Transverse colon (tissue), 4 donors: ENCODE data around the gene SLC35F3. TPM values are rescaled to one million over a fixed set of nuclear protein-coding genes. Genes with fewer than 3 reads are reported as not detected.
"Not testable (repeated sequence)": the region's sequence is repeated elsewhere in the genome, so short reads cannot be mapped to it uniquely, and the experiment has no call there.

Experiments
- DNase-seq: peaks from one replicate; pipeline ENCODE4 v3.0.0-alpha.2; 2019
- H3K27ac ChIP-seq, 4 donors: fragments of 200-600 bp; sonication (generic); 2 replicates each; pipeline ENCODE4 v1.5.1; 2016 to 2018; ENCODE audit warnings: inconsistent platforms in 4 of 4
- H3K27me3 ChIP-seq: fragments of 200-600 bp; sonication (generic); 2 replicates; pipeline ENCODE4 v1.5.1; 2017; ENCODE audit warnings: inconsistent platforms
- H3K36me3 ChIP-seq, 4 donors: fragments of 200-600 bp; sonication (generic); 2 replicates each; pipeline ENCODE4 v1.5.1; 2017 to 2019; ENCODE audit warnings: inconsistent platforms in 4 of 4
- H3K4me1 ChIP-seq, 4 donors: fragments of 200-600 bp; sonication (generic); 2 replicates each; pipeline ENCODE4 v1.5.1; 2017 to 2020; ENCODE audit warnings: inconsistent platforms in 4 of 4
- H3K4me3 ChIP-seq, 4 donors: fragments of 200-600 bp; sonication (generic); 1 replicate in 1 of 4; 2 replicates in 3 of 4; pipeline versions ENCODE4 v1.5.1 to v1.6.1; 2017 to 2019; ENCODE audit warnings: inconsistent platforms in 4 of 4
- H3K9me3 ChIP-seq, 2 donors: fragments of 200-600 bp; sonication (generic); 2 replicates each; pipeline ENCODE4 v1.5.1; 2017 to 2019; ENCODE audit warnings: inconsistent platforms in 2 of 2
- EP300 ChIP-seq: sonication (generic); formaldehyde crosslinking; IDR thresholded peaks from one replicate; pipeline ENCODE4 v1.6.1; 2017; ENCODE audit warnings: antibody characterized with exemption, low read depth
- POLR2A ChIP-seq: fragments of 450-650 bp; IDR thresholded peaks from one replicate; pipeline ENCODE4 v1.6.1; 2016; ENCODE audit warnings: antibody characterized with exemption, mild to moderate bottlenecking, moderate library complexity
- POLR2AphosphoS5 ChIP-seq, 3 donors: sonication (generic); formaldehyde crosslinking; IDR thresholded peaks; one replicate each; pipeline ENCODE4 v1.6.1; 2016; ENCODE audit warnings: antibody characterized with exemption in 3 of 3
- WGBS, 2 donors: methylation state at CpG; one replicate each; pipeline ENCODE4 v1.1.5; 2018; ENCODE audit warnings: low coverage in 1 of 2; 5-methylcytosine and 5-hydroxymethylcytosine counted together
- in situ Hi-C, 4 donors: fragments of 200-750 bp; cut with MboI; loops; one replicate each; pipeline versions ENCODE4 v1.15.0 to v1.15.1; 2017; ENCODE audit warnings: low sequenced_read_pairs in 3 of 4, low pct_ligation_motif_present in 1 of 4, low pct_unique_long_range_greater_than_20kb in 1 of 4
- intact Hi-C: fragments of 100-400 bp; cut with DNase I; formaldehyde crosslinking; loops from one replicate; pipeline ENCODE4 v1.15.1; 2023; ENCODE audit warnings: low total_unique reads
- total RNA-seq, 4 donors: library from RNA; depleted of rRNA; stranded (reverse); fragments of >200 nt; gene quantifications; one replicate each; pipeline ENCODE4 v1.1.0, GENCODE V29; 2016
- TF ChIP-seq, protein P1 (sequence below), 5 experiments: fragments of 200-600 bp in 3 of 5; fragments of 450-650 bp in 2 of 5; sonication (generic) in 3 of 5; IDR thresholded peaks; 1 replicate in 2 of 5; 2 replicates in 3 of 5; pipeline ENCODE4 v1.5.1; 2016 to 2017; ENCODE audit warnings: antibody characterized with exemption in 5 of 5, inconsistent platforms in 3 of 5, mild to moderate bottlenecking in 2 of 5, moderate library complexity in 1 of 5

SLC35F3 gene
- total RNA-seq, 4 donors from 2014 or later = not detected

DNA sequence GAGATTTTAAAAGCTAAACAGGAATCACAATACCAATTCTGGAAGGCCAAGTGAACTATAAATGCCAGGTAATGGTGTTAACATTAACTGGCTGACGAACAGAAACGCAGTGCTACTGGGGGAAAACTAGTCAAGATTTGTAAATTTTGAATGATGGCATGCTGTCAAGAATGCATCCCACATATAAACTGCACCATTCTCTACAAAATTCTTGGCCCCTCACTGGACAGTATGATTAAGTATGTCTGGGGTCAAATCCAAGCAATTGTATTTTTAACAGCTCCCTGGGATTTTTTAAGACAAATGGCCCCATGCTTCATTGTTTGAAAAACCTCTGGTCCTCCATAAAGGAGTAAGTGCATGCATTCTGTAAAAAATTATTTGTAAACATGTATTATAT is 395.6 kb downstream of the SLC35F3 start:
- Histone ChIP-seq H3K27ac (no peak overlapping the region), H3K4me1 (no peaks in the 10 kb centered on the region), H3K4me3 (no peak overlapping the region), H3K27me3 (peaks cover 3% of the 10 kb centered on the region), H3K9me3 (no peaks in the 10 kb centered on the region), H3K36me3 (no peaks in the 10 kb centered on the region)
- TF ChIP-seq, protein P1, sequence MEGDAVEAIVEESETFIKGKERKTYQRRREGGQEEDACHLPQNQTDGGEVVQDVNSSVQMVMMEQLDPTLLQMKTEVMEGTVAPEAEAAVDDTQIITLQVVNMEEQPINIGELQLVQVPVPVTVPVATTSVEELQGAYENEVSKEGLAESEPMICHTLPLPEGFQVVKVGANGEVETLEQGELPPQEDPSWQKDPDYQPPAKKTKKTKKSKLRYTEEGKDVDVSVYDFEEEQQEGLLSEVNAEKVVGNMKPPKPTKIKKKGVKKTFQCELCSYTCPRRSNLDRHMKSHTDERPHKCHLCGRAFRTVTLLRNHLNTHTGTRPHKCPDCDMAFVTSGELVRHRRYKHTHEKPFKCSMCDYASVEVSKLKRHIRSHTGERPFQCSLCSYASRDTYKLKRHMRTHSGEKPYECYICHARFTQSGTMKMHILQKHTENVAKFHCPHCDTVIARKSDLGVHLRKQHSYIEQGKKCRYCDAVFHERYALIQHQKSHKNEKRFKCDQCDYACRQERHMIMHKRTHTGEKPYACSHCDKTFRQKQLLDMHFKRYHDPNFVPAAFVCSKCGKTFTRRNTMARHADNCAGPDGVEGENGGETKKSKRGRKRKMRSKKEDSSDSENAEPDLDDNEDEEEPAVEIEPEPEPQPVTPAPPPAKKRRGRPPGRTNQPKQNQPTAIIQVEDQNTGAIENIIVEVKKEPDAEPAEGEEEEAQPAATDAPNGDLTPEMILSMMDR (IDR thresholded peaks at IDR 0.05) = no peak
- TF ChIP-seq EP300 (no peak), POLR2A (no peak), POLR2AphosphoS5 (IDR thresholded peaks at IDR 0.05) (no peak)
- intact Hi-C loops (no loop called here), in situ Hi-C loops (loop anchor here in 2 of 4 donors (25.0 kb wide), 2 partner anchors 163 to 188 kb away; no protein-coding TSS in a partner anchor)
- WGBS, 2 donors = 42 to 57% methylated on average over 2 of the region's 2 CpGs
- DNase-seq = no peak

DNA sequence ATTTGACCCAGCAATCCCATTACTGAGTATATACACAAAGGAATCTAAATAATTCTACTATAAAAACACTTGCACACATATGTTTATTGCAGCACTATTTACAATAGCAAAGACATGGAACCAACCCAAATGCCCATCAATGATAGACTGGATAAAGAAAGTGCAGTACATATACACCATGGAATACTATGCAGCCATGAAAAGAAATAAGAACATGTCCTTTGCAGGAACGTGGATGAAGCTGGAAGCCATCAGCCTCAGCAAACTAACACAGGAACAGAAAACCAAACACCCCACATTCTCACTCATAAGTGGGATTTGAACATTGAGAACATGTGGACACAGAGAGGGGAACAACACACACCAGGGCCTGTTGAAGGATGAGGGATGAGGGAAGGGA is 397.2 kb downstream of the SLC35F3 start:
- intact Hi-C loops = not testable (repeated sequence)

DNA sequence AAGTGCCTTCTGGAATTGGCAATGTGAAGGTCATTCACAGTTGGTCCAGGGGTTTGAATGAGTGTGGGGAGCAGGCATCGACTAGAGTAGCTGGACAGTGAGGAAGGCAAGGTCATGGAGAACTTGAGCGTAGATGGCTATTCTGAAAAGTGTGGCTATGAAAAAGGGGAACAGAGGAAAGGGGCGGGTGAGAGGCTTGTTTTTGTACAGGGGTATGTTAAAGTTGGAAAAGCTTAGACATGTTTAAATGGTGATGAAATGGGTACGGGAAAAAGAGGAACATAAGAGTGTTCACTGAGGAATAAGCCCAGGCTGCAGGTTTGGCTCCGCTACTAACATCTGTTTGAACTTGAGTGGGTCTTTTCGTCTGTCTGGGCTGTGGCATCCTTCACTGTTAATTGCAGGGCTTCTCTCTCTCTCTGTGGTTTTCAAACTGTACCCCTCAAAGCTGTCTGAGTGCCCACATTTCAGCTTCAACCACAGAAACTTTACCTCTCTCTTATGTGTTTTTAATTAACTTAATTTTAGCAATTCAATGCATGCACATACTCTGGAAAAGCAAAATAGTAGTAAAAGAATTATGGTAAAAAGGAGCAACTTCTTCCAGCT is 398.0 kb downstream of the SLC35F3 start:
- Histone ChIP-seq H3K36me3 (no peaks in the 10 kb centered on the region), H3K4me3 (no peak overlapping the region), H3K9me3 (no peaks in the 10 kb centered on the region), H3K4me1 (no peaks in the 10 kb centered on the region), H3K27me3 (no peaks in the 10 kb centered on the region), H3K27ac (no peak overlapping the region)
- WGBS, 2 donors = 65 to 75% methylated on average over 6 of the region's 6 CpGs
- no peak for DNase-seq
- intact Hi-C loops = no loop called here
- in situ Hi-C loops = loop anchor here in 2 of 4 donors (25.0 kb wide), 2 partner anchors 165 to 190 kb away; no protein-coding TSS in a partner anchor
- TF ChIP-seq POLR2AphosphoS5 (IDR thresholded peaks at IDR 0.05) (no peak), EP300 (no peak), POLR2A (no peak)
- TF ChIP-seq, protein P1 (IDR thresholded peaks at IDR 0.05) = no peak

More for the DNA sequence above, 397.2 kb downstream of the SLC35F3 start:
- not testable (repeated sequence) for H3K4me3 ChIP-seq, H3K4me1 ChIP-seq, H3K27me3 ChIP-seq, DNase-seq, H3K27ac ChIP-seq, H3K36me3 ChIP-seq, H3K9me3 ChIP-seq
- 68 to 80% methylated on average over 1 of the region's 1 CpG for WGBS, 2 donors
- in situ Hi-C loops = loop anchor here in 2 of 4 donors (25.0 kb wide), 2 partner anchors 164 to 189 kb away; no protein-coding TSS in a partner anchor

DNA sequence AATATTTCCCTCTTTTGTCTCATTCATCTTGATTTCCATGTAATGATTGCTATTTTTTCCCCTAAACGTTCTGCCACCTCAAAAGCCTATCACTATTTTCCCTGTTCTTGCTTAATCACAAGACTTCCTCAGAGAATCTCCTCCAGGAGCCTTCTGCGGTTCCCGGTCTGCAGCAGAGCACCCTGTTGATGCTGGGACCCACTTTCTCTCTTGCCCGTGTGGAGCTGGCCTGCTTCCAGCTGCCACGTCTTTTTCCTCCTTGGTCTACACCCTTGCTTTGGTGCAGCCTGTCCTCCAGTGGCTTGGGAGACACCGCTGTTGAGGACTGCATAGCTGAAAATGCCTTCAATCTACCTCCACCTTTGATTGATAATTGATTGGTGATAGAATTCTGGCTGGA is 398.8 kb downstream of the SLC35F3 start:
- in situ Hi-C loops (loop anchor here in 2 of 4 donors (25.0 kb wide), 2 partner anchors 166 to 191 kb away; no protein-coding TSS in a partner anchor), intact Hi-C loops (no loop called here)
- no peaks in the 10 kb centered on the region for H3K4me1 ChIP-seq
- no peak overlapping the region for H3K27ac ChIP-seq
- 26 to 39% methylated on average over 4 to 6 of the region's 6 CpGs for WGBS, 2 donors
- no peak overlapping the region for H3K4me3 ChIP-seq
- no peaks in the 10 kb centered on the region for H3K27me3 ChIP-seq
- H3K36me3 ChIP-seq = no peaks in the 10 kb centered on the region
- DNase-seq = no peak
- no peak for TF ChIP-seq POLR2AphosphoS5 (IDR thresholded peaks at IDR 0.05)
- H3K9me3 ChIP-seq = no peaks in the 10 kb centered on the region

DNA sequence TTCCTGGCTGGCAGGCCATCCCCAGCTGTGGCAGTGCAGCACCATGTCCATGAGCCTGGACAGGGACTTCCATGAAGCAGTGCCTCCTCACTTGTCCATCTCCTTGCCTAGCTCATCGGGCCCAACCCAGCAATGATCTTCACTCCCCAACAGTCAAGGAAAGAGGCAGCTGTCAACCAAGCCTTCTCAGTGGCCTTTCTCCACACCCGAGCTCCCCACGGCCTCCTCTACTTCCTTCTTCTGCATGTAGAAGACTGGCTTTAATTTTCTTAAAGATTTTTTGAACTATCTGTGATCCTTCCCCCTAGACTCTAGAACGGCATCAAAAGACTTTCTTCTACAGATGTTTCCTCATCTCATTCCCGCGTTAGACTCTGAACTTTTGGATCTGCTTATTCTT is 403.2 kb downstream of the SLC35F3 start:
- intact Hi-C loops = no loop called here

More for the DNA sequence above, 403.2 kb downstream of the SLC35F3 start:
- H3K9me3 ChIP-seq = no peaks in the 10 kb centered on the region
- no peaks in the 10 kb centered on the region for H3K27me3 ChIP-seq
- in situ Hi-C loops = loop anchor here in 2 of 4 donors (25.0 kb wide), 2 partner anchors 170 to 195 kb away; no protein-coding TSS in a partner anchor
- WGBS, 2 donors = 81 to 86% methylated on average over 3 to 6 of the region's 6 CpGs
- no peak overlapping the region for H3K4me3 ChIP-seq
- H3K36me3 ChIP-seq = no peaks in the 10 kb centered on the region
- DNase-seq = no peak
- TF ChIP-seq POLR2A (no peak), EP300 (no peak)
- no peak overlapping the region for H3K27ac ChIP-seq
- H3K4me1 ChIP-seq = peaks cover 0 to 6% (median 0%) of the 10 kb centered on the region in 4 donors
